NCI-H1417 (cell line): ENCODE data around the gene MTA3.
"Not testable (repeated sequence)": the region's sequence is repeated elsewhere in the genome, so short reads cannot be mapped to it uniquely, and the experiment has no call there.

Experiments
- DNase-seq, 3 experiments: peaks; one replicate each; lab custom pipeline; 2025; lab: John Stamatoyannopoulos, UW

MTA3 gene

DNA sequence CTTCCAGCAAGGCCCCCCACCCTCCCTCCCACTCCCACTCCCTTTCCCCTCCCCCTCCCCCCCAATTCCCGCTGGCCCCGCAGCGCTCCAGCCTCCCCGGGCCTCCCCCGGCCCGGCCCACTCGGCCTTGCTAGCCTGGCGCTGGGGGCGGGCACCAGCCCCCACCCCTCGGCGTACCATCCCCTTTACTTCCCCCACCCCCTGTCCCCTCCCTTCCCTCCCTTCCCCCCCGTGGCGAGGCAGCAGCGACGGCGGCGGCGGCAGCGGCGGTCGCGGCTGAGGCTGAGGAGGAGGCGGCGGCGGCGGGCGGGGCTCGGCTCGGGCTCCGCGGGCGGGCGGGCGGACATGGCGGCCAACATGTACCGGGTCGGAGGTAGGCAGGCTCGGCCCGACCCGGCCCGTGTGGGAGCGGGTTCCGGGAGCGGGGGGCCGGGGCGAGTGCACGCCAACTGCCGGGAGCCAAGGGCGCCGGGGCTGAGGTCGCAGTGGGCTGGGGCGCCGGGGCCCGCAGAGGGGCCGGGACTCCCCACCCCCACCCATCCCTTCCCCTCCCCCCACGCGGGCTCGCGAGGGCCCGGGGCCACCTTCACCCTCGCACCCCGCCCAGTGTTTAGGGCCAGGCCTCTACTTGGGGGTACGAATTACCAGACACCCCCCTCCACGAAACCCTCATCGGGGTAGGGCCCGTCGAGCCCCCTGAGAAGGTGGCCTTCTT is at the start of gene MTA3:
Gene MTA3 (plus strand): TSS at position 232 of the 715 bp plus-strand sequence. CDS start 114 bp downstream, at position 346.
- peak; percentile 65 to 84 (median 78) for DNase-seq

DNA sequence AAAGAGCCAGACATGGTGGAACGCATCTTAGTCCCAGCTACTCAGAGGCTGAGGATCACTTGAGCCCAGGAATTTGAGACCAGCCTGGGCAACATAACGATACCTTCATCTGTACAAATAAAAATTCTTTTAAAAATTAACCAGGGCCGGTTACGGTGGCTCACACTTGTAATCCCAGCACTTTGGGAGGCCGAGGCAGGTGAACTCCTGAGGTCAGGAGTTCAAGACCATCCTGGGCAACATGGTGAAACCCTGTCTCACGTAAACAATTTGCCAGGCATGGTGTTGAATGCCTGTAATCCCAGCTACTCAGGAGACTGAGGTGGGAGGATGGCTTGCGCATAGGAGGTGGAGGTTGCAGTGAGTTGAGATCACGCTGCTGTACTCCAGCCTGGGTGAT is 48.8 kb upstream of the MTA3 start:
- DNase-seq: no peak

DNA sequence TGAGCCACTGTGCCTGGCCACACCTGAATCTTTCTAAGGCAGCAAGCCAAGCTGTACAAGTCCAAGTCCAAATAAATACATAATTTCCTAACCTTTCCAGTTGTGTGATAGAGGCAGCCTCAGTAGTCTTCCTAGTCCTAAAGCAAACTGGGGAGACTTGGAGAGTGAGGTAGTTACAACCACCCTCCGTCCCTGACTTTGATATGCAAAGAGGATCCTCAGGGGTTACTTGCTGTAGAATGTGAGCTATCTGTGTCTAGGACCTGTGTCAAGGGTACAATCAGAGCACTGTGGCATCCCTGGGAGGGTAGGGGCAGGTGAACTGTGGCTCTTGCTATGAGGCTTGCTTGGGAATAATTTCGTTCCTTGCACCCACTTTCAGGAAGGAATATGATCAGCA is 46.4 kb upstream of the MTA3 start:
- no peak for DNase-seq

DNA sequence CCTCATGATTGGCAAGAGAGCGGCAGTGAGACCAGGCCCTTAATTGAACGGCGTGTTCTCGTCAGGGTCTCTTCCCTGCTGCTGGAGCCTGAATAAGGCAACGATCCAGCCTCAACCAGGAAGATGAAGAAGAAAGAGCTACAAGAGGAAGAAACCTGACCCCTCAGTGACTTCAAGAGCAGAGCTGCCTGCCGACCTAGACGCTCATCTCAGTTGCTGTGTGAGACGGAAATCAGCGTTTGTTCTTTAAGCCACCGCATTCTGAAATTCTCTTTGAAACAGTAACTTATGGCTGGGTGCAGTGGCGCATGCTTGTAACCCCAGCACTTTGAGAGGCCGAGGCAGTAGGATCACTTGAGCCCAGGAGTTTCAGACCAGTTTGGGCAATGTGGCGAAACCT is 45.1 kb upstream of the MTA3 start:
- peak in 1 of 3 experiments; percentile 24 for DNase-seq

DNA sequence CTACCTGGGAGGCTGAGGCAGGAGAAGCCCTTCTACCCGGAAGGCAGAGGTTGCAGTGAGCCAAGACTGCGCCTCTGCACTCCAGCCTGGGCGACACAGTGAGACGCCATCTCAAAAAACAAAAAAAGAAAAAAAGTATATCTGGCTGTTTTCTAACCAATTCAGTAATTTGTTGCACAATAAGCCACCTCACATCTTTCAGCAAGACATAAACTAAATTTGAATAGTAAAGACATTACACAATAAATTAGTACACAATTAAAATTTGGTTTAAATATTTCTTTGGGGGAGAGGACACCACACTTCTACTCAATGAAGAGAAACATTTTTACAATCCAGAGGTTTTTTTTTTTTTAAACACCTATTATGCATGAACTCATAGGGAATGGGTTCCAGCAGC is 36.0 kb upstream of the MTA3 start:
- DNase-seq: no peak

DNA sequence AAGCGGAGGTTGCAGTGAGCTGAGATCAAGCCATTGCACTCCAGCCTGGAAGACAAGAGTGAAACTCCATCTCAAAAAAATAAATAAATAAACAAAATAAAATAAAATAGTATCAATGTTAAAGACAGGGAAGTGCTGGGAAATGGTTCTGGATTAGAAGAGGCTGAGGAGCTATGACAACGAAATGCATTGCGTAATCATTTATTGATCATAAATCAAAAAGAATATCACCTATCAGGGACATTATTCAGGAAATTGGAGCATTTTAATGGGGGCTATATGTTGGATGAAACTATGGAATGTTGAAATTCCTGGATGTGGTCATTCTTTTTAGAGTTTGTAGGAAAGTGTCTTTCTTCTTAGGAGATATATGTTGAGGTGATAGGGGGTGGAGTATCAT is 30.9 kb upstream of the MTA3 start:
- no peak for DNase-seq

DNA sequence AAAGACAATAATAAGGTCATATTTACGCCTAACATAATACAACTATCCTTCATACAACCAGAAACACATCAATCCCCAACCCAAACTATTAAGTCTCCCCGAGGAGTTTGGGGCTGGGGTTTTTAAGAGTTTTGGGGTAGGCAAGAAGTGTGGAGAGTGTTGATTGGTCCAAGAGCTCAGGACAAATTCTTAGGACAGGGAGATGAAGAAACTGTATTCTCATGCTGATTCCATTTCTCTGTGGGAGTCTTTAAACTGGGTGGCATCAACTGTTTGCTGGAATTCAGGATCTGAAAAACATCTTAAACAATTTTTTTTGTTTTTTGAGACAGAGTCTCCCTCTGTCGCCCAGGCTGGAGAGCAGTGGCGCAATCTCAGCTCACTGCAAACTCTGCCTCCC is 25.6 kb upstream of the MTA3 start:
- no peak for DNase-seq

DNA sequence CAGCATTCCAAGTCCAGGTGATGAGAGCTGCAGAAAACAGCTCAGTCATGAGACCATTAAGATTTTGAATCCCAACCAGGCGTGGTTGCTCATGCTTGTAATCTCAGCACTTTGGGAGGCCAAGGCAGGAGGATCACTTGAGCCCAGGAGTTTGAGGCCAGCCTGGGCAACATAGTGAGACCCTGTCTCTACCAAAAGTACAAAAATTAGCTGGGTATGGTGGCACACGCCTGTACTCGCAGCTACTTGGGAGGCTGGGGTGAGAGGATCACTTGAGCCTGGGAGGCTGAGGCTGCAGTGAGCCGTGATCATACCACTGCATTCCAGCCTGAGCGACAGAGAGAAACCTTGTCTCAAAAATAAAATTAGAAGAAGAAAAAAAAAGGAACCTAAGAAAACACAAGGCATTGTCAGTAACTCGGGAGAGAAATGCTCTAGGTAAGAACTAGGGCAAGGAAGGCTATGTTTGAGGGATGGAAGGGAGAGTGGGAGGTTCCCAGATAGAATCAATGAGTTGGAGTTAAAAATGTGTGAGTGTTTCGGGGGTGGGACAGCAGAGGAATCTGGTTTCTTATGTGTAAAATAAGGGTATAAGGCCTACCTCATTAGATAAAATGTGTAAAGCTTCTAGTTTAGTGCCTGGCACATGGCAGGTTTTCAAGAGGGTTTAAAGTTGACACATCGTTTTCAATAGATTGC is 23.3 kb upstream of the MTA3 start:
- DNase-seq: no peak

DNA sequence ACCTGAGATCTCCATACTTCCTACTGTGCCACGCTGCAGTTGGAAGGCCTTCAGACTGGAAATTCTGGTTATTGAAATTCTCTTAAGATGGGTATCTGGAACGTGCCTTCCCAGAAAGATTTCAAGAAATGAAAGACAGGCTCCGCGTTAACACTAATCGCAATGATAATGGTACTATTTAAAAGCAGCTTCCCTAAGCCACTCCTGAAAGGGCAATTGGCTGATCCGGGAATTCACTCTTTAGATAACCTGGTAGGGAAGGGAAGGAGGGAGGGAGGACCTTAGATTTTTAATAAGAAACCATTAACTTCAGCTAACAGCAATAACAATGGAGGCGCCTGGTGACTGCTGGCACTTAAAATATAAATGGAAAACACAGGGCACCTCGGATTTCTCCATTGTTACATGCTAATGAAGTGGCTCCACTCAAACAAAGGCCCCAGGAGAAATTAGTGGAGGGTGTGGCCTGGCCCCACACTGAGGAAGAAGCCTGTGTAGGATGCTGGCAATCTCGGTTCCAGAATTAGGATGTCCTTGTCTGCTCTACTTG is 22.5 kb upstream of the MTA3 start:
- peak; percentile 28 to 72 (median 33) for DNase-seq

DNA sequence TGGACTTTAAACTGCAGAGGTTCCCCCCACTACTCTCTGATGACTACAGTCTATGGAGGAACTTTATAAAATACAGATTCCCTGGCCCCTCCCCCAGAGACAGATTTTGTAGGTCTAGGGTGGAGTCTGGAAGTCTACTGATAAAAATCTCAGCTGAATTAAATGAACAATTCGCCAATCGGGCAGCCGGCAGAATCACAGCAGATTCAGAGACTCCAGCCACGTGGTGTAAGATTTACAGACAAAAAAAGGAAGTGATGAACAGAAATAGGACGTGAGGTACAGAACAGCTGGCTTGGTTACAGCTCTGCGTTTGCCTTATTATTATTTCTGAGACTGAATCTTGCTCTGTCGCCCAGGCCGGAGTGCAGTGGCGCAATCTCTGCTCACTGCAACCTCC is 21.4 kb upstream of the MTA3 start:
- no peak for DNase-seq

DNA sequence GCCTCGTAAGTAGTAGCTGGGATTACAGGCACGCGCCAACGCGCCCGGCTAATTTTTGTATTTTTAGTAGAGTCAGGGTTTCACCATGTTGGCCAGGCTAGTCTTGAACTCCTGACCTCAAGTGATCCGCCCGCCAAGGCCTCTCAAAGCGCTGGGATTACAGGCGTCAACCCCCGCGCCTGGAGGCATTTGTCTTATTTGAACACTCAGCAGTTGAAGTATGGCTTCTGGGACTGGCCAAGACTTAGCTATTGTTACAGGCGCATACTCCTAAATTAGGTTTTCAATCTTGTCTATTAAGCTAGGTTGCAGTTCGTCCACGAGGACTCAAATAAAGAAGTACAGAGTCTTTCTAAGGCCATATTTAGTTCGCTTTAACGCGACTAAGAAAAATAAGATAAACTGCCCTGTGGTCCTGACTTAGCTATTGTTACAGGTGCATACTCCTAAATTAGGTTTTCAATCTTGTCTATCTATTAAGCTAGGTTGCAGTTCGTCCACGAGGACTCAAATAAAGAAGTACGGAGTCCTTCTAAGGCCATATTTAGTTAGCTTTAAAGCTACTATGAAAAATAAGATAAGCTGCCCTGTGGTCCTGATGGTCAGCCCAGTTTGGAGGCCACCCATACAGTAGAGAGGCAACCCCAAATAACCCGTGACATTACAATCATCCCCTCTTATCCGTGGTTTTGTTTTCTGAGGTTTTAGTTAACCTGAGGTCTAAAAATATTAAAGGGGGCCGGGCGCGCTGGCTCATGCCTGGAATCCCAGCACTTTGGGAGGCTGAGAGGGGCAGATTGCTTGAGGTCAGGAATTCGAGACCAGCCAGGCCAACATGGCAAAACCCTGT is 20.8 kb upstream of the MTA3 start:
- no peak for DNase-seq

DNA sequence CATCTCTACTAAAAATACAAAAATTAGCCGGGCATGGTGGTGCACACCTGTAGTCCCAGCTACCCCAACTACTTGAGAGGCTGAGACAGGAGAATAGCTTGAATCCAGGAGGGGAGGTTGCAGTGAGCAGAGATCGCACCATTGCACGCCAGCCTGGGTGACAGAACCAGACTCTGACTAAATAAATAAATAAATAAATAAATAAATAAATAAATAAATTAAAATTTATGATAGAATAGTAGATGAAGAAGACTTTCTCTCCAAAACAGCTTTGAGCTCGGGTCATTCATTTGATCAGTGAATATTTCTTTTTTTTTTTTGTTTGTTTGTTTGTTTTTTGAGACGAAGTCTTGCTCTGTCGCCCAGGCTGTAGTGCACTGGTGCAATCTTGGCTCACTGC is 17.6 kb upstream of the MTA3 start:
- no peak for DNase-seq

DNA sequence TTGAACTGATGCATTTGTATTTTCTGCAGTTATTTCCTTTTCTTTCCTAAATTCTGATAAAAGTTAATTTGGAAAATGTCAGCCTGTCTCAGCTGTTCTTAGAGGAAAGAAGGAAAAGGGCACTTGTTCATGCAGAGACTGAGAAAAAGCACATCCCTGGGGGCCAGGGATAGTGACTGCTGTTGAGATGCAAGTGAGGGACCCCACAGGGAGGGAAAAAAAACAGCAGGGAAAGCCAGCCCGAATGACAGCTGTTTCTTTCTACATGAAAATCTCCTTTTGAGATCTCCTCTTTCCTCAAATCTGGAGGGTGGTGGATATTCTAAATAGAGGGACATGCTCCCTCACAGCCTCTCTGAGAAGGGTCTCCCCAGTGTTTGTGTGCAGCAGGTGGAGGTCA is 14.0 kb upstream of the MTA3 start:
- DNase-seq: no peak

DNA sequence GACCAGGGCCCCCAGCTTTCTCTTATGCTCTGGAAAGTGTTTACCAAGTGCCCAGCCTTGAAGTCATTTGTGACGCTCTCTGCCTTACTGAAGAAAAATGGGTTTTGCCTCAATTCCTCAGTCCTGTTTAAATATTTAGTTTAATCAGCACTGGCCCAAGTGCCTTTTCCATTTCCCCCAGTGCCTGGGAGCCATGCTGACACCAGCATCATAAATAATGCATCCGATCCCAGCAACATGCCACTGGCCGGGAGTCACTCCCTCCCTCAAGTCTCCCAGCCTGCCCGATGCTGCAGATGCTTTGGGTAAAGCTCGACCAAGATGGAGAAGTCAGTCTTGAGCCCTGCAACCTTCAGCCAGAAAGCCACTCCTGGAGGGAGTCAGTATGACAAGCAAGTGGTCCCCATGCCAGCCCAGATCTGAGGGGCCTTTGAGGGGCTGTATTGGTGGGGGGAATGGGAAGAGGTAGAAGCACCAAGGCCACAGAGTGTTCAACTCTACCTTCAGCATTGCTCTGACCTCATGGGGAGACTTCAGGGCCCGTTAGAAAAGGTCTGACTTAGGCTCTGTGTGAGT is 12.0 kb upstream of the MTA3 start:
- DNase-seq: no peak

DNA sequence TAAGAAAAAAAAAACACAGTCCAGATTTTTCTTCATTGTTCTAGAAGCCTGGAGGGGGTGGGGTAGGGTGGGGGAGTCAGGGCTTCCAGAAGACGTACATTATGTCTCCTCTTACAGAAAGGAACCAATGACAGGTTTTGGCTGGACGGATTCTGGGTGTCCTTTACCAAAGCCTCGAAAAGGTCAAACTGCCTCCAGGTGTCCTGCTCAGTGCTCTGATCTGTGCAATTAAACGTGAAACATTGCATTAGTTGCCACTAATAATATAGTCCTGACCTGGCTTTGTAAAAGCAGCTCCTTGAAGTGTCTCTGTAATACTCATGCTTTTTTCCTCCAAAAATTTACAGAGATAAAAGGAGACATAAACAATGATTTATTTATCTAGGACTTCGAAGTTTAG is 11.1 kb upstream of the MTA3 start:
- DNase-seq: no peak

DNA sequence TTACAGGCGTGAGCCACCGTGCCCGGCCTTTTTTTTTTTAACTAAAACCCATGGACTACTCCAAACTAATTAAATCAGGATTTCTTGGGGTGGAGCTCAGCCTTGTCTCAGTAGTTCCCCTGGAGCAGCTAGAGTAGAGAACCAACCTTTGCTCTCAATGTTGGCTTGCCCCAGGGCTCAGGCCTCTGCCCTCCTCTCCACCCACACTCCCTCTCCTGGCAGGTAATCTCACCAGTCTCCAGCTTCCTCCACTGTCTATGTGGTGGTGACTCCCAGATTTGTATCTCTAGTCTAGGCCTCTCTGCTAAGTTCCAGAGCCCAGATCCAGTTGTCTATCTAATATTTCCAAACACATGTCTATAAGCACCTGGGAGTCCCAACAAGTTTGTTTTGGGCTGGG is 9.6 kb upstream of the MTA3 start:
- DNase-seq: no peak

DNA sequence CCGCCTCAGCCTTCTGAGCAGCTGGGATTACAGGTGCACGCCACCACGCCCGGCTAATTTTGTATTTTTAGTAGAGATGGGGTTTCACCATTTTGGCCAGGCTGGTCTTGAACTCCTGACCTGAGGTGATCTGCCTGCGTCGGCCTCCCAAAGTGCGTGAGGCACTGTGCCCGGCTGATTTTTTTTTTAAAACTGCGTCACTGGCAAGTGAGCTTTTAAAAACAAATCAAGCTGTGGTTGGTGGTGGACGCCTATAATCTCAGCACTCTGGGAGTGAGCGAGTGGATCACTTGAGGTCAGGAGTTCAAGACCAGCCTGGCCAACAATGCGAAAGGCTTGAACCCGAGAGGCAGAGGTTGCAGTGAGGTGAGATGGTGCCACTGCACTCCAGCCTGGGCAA is 8.3 kb upstream of the MTA3 start:
- DNase-seq: not testable (repeated sequence)

DNA sequence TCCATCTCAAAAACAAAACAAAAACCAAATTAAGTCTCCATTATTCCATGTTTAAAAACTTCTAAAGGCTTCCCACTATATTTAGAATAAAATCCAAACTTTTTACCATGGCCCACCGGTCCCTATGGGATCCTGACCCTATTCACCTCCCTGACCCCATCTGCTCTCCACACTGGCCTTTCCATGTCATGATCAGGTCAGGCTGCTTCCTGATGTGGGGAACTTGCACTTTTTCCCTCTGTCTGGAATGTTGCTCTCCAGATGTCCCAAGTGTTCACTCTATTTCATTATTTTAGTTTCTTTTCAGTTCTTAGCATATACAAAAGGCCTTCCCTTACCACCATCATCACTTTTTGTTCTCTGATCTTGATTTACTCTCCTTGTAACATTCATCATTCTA is 7.5 kb upstream of the MTA3 start:
- DNase-seq: no peak

DNA sequence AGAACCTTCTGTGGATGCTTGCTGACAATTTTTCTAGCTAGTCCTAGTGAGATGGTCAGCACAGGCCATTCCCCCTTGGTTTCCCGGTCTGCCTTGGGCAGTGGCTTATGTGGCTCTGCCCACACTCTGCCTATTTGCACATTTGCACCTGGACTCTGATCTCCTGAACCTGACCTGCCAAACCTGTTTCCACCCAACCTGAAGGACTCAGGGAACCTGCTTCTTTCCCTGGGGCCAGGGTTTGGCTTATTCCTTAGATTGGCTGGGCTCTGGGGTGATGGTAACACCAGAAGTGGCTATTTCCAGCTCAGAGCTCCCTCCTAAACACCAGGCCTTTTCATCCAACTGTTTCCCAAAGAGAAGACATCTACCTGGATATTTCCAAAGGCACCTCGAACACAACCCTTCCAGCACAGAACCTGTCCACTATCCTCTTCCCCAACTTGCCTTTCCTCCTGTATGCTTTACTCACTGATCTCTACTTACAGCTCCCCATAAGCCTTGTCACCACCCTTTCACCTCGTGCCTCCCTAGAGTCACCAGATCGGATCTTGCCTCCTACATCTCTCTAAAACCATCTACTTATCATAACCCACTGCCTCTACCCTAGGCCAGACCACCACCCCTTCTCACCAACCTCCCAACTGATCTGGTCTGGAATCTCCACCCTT is 5.8 kb upstream of the MTA3 start:
- peak in 2 of 3 experiments; percentile 16 to 64 for DNase-seq

DNA sequence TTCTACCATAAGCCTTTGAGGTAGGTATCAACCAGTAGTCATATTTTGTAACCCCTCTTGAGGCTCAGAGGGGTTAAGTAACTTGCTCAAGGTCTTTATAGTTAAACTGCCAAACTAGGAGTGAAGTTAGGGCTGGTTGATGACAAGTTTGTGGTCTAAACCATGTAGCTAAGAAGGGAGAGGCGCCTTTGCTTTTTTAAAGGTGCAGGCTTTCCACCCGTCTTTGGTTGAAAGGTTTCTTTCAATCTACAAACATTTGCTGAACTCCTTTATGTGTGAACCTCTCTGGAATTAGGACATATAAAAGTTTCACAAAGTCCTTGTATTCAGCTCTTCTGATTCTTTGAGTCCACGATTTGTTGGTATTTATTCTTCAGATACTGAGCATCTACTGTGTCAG is 2.4 kb upstream of the MTA3 start:
- no peak for DNase-seq

DNA sequence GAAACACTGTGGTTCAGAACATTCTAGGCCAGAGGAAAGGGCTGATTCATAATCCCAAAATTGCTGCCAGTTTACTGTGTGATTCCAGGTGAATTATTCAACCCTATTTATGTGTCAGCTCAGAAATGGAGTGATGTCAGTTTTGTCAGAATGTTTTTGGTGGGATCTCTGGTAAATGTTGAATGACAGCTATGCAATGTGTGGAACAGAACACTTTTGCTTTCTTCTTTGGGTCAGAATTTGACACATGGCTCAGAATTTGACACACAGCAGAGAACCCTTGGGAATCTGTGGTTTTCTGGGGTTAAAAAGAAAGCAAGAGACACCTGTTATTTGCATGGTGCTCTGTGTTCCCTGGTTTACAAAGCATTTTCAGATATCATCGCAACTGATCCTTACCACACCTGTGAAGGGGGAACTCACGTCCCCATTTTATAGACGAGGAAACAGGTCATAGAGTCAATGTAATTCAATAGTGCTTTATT is 1.6 kb upstream of the MTA3 start:
- no peak for DNase-seq
